ENCODE measurements around the gene SMIM13.
"Not testable (repeated sequence)": the region's sequence is repeated elsewhere in the genome, so short reads cannot be mapped to it uniquely, and the experiment has no call there.

SMIM13 gene

DNA sequence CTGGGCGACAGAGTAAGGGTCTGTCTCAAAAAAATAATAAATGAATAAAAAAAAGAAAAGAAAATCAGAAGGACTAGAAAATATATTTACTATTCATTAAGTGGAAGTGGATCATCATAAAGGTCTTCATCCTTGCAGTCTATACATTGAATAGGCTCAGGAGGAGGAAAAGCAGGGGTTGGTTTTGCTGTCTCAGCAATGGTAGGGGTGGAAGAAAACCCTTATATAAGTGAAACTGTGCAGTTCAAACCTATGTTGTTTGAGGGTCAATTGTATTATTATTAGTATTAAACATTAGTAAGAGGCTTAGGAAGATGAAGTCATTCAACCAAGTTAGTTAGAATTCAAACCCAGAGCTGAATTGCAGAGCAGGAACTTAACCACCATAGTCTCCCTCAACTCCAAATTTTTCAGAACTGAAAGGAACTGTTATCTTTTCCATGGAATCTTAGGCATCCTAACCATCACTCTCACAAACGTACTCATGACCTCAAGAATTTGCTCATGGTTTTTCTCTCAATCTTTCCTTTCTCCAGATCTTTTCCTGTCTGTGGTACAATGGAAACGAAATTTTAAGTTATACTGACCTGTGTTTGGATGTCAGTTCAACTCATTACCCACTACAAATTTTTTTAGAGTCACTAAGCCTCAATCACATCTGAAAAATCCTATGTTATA is 7.7 kb upstream of the SMIM13 start:
- no peak for DNase-seq

DNA sequence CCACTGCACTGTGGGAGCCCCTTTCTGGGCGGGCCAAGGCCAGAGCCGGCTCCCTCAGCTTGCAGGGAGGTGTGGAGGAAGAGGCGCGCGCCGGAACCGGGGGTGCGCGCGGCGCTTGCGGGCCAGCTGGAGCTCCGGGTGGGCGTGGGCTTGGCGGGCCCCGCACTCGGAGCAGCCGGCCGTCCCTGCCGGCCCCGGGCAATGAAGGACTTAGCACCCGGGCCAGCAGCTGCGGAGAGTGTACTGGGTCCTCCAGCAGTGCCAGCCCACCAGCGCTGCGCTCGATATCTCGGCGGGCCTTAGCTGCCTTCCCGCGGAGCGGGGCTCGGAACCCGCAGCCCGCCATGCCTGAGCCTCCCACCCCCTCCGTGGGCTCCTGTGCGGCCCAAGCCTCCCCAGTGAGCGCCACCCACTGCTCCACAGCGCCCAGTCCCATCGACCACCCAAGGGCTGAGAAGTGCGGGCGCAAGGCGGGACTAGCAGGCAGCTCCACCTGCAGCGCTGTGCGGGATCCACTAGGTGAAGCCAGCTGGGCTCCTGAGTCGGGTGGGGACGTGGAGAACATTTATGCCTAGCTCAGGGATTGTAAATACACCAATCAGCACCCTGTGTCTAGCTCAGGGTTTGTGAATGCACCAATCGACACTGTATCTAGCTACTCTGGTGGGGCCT is 6.4 kb upstream of the SMIM13 start:
- DNase-seq: not testable (repeated sequence)

DNA sequence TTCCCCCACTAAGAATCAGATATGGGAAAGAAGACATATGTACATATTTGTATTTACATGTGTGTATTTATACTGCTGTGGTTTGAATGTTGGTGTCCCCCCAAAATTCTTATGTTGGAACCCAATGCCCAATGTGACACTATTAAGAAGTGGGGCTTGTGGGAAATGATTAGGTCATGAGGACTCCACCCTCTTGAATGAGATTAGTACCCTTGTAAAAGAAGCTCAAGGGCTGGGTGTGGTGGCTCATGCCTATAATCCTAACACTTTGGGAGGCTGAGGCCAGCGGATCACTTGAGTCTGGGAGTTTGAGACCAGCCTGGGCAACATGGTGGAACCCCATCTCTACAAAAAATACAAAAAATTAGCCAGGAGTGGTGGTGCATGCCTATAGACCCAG is 3.9 kb upstream of the SMIM13 start:
- DNase-seq: no peak

DNA sequence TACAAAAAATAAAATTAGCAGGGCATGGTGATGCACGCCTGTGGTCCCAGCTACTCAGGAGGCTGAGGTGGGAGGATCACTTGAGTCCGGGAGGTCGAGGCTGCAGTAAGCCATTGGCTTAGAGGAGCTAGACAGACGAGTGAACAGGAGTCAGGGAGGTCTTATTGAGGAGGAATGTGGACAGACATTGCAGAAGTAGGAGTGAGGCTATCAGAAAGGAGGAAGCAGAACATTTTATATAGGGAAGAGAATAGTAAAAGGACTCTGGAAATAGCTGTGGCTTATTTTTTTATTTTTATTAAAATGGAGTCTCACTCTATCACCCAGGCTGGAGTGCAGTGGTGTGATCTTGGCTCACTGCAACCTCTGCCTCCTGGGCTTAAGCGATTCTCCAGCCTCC is 2.5 kb upstream of the SMIM13 start:
- not testable (repeated sequence) for DNase-seq

DNA sequence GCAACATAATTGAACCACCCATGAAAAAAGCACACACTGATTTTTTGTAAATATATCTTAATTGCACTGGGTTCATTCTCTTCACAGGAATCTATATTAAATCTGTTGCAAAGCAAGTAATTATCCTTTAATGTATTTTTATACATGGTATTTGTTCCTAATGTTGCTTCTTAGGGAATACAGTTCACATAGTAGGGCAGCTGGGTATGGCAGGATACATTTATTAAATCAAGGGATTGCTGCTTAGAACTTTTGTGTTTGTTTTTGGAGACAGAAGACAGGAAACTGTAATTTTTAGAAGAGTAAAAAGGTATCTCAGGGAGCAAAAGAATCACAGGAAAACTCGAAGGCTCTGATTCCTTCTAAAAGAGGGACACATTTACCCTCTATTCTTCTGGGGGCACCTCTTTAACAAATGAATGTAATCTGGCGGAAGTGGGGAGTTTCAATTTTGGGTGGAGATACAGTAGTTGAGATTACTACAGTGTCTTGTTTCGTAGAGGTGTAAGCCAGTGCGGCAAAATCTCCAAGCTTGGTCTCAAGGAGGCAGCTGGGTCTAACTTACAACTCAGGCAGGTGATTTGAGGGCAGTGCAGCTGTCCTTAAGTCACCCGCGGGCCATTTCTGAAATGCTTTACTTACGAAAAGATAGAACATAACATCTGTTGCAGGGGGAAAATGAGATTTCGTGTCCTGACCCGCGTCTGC is 812 bp upstream of the SMIM13 start:
- no peak for DNase-seq

- no peak for DNase-seq
Observed at GRCh38 chr6:11093376-11093625, 333 bp upstream of the SMIM13 start.

DNA sequence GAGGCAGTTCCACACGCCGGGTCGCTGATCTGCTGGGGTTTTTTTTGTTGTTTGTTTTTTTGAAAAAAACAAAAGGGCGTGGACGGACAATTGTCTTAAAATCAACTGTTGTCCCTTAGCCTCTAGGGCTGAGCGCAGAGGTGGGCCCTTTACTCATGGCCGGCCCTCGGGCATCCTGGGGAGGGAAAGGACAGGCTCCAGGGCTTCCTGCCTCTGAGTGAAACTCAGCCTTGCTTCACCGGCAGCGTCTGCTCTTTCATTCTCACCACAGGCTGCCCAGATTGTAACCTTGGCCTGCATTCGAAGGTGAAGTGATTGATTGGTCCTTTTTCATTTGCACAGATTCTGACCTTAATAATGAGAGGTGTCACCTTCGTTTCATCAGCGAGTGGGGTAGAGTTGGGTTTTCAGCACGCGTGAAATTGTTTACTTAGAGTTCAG is 797 bp downstream of the SMIM13 start:
- no peak for DNase-seq

GRCh38 chr6:11094941-11095340 is 1.3 kb downstream of the SMIM13 start:
- no peak for DNase-seq

DNA sequence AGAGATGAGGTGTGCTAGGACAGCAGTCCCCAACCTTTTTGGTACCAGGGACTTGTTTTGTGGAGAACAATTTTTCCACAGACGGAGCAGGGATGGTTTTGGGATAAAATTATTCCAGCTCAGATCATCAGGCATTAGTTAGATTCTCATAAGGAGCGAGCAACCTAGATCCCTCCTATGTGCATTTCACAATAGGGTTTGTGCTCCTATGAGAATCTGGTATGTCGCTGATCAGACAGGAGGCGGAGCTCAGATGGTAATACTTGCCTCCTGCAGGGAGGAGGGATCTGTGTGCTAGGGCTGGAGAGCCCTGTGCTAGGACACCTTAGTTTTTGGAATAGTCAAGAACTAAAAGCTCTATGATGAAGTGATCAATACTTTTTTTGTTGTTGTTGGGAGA is 2.5 kb downstream of the SMIM13 start:
- DNase-seq: no peak

- no peak for DNase-seq
Observed at GRCh38 chr6:11097476-11097875, 3.8 kb downstream of the SMIM13 start.

- DNase-seq: no peak
Observed at GRCh38 chr6:11098004-11098403, 4.4 kb downstream of the SMIM13 start.

DNA sequence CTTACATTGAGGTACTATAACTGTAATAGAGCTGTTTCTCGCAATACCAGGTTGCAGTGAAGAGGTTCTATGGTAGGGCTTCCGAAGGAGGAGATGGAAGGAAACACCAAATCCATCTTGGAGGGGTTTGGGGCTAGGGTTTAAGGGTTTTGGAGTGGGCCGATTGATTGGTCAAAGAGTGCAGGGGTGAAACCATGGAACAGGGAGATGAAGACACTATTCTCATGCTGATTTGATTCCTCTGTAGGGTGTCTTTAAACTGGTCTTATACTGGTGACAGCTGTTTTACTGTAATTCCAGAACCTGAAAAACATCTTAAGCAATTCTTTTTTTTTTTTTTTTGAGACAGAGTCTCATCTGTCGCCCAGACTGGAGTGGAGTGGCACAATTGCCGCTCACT is 7.8 kb downstream of the SMIM13 start:
- DNase-seq: no peak

DNA sequence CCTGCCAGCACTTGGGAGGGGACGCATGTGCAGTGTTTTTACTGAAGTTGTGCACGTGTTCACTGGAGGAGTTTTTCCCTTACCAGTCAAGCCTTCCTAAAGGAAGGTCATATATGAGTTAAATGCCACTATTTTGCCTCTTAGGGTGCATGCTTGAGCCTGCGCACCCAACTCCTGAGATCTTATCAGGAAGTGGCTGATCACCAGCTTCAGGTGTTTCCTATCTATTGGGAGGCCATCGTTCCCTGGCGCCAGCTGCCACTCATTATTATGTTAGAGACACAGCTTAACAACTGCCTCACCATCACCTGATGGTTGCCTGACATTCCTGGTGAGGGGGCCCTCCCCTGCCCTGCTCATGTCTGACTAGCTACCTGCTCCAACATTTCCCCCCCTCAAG is 9.4 kb downstream of the SMIM13 start:
- DNase-seq: no peak

DNA sequence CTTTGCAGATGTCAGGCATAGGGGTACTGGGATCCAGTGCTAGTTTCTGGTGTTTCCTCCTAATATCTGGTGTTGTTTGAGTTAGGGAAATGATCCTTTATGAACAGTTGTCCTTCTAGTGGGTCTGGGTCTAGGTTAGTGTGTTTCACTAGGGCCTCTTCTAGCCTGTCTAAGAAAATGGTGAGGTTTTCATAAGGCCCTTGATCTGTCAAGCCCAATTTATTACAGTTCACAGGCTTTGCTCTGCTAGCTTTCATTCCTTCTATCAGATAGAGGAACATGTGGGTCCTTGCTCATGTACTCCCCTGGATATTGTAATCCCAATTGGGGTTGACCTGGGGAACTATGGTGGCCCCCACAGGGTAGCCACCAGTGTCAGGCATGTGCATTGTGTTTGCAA is 15.1 kb downstream of the SMIM13 start:
- no peak for DNase-seq

- no peak for DNase-seq
Observed at GRCh38 chr6:11110921-11111768, 17.5 kb downstream of the SMIM13 start, which contains the start of gene ERVFRD-1. TSS of gene ERVFRD-1 (minus strand) at chr6:11111725. CDS start at chr6:11105310, 6,415 bp downstream.

- DNase-seq: no peak
Observed at GRCh38 chr6:11111769-11112437, 18.3 kb downstream of the SMIM13 start.

DNA sequence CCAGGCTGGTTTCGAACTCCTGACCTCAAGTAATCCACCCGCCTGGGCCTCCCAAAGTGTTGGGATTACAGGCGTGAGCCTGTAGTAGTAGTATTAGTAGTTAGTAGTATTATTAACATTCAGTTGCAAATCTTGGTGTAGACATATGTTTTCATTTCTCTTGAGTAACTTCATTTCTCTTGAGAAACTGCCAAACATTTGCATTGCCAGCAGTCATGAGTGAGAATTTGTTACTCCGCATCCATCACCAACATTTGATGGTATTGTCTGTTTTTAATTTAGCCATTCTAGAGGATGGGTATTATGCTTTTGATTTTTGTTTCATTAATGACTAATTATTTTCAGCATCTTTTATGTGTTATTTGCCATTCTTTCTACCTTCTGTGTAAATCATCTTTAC is 19.4 kb downstream of the SMIM13 start:
- DNase-seq: no peak

DNA sequence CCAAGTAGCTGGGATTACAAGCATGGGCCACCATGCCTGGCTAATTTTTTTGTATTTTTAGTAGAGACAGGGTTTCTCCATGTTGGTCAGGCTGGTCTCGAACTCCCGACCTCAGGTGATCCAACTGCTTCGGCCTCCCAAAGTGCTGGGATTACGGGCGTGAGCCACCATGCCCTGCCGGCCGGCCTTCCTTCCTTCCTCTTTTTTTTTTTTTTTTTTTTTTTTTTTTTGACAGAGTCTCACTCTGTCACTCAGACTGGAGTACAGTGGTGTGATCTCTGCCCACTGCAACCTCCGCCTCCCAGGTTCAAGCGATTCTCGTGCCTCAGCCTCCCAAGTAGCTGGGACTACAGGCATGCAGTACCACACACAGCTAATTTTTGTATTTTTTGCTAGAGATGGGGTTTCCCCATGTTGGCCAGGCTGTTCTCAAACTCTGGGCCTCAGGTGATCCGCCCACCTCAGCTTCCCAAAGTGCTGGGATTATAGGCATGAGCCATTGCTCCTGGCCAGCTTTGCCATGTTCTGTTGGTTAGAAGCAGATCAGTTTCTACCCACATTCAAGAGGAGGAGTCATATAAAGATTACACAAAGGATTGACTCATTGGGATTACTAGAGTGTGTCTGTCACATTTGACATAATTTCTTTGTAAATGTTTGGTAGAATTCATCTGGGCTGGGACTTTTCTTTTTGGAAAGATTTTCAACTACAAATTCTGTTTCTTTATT is 22.3 kb downstream of the SMIM13 start:
- DNase-seq: not testable (repeated sequence)

DNA sequence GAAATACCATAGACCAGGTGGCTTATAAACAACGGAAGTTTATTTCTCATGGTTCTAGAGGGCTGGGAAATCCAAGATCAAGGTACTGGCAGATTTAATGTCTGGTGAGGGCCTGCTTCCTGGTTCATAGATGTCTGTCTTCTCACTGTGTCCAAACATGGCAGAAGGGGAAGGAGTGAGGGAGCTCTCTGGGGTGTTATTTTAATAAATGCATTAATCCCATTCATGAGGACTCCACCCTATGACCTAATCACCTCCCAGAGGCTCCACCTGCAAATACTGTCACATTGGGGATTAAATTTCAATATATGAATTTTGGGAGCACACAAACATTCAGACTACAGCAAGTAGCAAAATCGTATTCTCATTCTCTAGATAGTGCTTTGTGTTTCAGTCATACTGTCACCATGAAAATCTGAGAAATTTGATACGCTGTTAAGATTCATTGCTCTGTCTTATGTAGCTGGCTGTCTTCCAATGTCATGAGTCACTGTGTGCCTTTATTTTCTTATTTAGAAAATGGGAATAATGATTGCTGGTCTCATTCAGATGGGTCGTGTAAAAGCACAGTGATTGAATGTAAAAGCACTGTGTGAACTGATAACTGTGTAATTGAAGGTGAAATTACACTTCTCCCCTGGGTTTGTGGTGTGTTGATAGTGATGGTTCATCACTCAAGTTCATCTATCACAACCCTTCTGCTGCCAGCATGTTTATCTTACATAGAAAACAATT is 26.8 kb downstream of the SMIM13 start:
- no peak for DNase-seq

DNA sequence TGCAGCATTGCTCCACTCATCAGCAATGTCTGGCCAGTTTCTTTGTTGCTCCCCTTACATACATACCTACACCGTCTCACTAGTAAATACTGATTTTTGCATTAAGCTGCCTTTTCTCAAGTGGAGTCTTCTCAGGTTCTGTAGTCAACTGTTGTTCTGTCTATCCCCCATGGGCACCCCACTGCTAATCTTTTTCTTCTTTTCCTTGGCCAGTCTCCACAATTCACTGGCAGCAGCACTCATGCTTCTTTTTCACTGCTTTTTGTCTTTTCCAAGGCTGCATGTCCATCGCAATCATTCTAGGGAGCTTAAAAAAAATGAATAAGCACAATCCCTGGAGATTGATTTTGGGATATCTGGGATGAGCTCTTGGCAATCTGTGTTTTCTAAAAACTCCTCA is 28.2 kb downstream of the SMIM13 start:
- no peak for DNase-seq

DNA sequence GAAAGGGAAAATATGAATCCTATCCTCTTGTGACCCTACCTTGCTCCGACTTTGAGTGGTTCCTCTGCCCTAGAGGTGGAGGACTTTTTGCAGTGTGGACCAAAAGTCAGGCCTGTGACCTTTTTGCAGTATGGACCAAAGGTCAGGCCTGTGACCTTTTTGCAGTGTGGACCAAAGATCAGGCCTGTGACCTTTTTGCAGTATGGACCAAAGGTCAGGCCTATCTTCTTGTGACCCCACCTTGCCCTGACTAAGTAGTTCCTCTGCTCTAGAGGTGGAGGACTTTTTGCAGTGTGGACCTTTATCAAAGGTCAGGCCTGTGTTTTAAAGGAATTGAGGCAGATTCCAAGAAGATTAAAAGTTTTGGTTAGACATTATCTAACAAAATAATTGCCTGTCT is 28.7 kb downstream of the SMIM13 start:
- DNase-seq: no peak
